OCI-M2 (cell line): ENCODE data around the gene FAM9A.

Experiments used
- DNase-seq: peaks from one replicate; lab custom pipeline; 2025; ENCODE audit not compliant: unreplicated experiment; lab: John Stamatoyannopoulos, UW

The FAM9A gene

DNA sequence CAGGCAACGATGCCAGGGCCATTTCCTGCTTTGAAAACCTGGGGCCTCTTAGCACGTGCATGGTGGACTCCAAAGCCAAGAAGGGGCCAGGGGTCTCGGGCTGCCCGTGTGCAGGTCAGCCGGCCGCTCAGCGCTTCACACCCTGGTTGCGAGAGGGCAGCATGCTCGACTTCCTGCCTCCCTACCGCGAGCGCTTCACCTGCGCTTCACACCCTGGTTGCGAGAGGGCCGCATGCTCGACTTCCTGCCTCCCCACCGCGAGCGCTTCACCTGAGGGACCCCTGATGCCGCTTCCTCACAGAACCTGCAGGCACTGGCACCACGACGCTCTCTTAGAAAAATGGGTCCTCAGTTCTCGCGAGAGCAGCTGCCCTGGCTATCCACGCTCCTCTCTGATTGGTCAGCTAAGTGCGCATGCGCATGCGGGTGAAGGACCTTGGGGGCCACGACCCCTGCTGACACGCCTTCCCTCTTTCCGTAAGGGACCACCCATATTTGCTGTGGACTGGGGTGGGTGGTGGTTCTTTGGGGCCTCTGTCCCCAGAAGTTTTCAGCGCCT lies at the start of gene FAM9A:
Gene FAM9A, minus strand, starts transcription at position 343 of the 559 bp plus-strand sequence. CDS start 1,212 bp downstream, outside the sequence.
- no peak for DNase-seq

DNA sequence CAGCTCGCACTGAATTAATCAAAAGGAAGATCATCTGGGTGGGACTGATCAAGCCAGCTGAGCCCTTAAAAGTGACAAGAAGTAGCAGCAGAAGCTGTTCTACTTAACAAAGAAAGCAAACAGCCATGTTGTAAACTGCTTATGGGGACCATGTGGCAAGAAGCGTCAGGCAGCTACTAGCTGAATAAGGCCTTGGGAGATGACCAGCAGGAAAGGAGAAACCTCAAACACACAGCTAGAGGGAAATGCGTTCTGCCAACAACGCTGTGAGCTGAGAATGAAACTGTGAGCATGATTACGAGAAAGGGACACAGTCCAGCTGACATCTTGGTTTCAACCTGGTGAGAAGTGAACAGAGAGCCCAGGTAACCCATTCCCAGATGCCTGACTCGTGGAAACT lies 49.3 kb upstream of the FAM9A start:
- DNase-seq, result no peak

DNA sequence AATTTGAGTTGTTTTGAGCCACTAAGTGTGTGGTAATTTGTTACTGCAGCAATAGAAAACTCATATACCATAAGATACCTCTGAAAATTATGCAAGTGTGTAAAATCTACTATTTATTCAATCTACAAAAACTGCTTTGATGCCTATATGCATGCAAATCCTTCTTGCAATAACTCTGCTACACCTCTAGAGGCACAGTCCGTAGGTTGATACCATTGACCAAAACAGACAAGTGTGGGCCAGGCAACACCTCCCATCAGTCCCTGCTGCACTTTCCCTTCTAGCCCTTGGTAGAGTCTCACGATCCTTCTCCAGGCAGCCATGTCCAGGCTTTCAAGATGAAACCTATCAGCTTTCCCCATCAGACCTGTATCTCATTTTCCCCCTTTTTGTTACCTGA lies 48.8 kb upstream of the FAM9A start:
- no peak for DNase-seq

DNA sequence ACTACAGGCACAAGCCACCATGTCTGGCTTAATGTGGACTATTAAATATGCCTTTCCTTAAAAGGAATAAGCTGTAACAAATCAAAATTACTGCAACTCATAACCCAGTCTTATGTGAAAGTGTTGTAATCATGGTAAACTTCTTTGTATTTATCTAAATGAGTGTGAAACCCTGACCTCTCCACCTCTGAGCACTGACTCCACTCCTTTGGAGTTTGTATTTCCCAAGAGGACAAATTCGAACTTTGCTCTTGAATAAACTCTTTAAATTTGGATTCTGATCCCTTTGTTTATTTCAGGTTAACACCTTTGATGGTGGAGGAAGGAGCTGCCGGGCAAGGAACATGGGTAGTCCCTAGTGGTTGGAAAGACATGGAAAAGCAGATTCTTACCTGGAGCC lies 48.3 kb upstream of the FAM9A start:
- no peak for DNase-seq

DNA sequence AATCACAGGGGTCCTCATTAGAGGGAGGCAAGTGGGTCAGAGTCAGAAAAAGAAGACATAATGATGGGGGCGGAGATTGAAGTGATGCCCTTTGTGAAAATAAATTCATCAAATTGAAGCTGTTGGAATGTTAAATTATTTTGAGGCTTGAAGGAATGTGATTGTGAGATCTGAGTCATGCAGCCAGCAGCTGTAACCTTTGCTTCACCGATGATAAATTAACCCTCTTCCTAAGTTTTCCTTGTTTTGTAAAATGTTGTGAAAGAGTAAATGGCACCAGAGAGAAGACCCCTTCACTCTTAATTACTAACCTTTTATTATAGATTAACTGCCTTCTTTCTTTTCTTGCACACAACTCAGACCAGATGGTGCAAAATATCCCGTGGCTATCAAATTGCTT lies 47.7 kb upstream of the FAM9A start:
- DNase-seq, result no peak

DNA sequence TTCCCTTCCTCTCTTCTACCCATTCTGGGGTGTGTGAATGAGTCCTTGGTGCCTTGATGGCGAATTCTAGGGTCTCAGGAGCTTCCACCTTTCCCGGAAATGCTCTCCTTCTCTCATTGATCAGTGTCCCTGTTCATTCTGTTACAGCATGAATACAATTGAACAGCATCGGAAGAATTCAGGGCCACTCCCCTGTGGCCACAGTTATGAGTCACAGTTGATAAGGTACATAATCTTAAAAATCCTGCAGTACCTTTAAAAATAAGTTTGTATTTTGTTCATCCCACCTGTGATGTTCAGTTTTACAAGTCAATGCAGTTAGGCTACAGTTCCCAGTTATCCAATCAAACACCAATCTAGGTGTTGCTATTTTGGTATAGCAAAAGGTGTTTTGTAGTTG lies 47.3 kb upstream of the FAM9A start:
- no peak for DNase-seq

DNA sequence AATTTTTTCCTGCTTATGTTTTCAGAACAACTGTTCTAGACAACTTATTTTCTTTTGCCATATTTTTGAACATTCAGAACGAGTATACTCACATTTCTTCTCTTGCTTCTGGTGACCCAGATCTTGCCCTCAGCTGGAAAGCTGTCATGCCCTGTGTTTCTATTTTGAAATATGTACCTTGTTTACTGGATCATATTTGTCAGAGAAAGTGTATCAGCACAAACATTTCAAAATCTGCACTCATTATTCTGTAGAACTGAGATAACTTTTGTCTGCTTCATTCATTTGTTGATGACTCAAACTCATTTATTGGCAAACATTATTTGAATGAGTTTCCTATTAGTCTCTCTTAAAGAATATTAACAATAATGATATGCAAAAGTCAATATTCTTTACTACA lies 46.2 kb upstream of the FAM9A start:
- no peak for DNase-seq

DNA sequence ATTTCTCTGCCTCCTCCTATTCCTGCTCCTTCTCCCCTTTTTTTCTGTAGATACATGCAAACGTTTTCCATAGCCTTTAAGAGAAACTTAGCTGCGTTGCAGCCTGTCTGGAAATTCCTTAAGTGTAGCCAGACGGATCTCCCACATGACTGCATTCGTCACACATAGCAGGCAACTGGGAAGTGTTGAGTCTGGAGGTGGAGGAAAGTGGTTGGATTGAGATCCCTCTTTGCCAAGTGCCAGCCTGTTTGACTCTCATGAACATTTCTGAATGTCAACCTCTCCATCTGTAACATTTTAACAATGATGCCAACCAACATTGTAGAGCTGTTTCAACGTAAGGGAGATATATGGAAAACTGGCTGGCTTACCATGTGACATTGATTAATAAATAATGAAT lies 45.1 kb upstream of the FAM9A start:
- no peak for DNase-seq

DNA sequence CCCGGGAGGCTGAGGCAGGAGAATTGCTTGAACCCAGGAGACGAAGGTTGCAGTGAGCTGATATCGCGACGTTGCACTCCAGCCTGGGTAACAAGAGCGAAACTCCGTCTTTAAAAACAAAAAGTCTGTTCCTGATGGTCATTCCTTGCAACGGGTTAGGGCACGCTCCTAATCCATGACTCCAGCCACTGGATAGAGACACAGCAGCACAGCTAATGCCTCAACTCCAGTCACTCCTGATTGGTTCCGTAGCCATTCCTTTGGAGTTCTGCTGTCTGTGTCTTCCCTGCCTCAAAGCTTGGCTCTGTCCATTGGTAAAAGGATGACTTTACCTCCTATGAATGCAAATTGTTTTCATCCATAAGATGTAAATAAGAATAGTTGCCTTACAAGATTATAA lies 44.3 kb upstream of the FAM9A start:
- DNase-seq, result no peak

DNA sequence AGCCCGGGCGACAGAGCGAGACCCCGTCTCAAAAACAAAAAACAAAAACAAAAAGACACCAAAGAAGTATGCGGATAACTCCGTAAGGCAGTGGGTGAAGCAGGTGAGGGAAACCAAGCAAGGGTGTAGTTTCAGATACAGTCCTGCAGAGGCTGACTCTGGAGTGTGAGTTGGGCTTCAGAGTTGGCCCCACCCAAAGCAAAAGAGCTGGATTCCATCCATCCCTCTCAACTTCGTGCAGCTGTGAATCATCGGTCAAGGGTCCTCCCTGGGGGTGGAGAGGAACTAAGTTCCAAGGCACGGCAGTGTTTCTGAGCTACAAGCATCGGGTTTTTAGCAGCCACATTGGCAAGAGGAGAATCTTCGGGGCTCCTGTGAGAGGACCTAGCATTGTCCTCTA lies 43.9 kb upstream of the FAM9A start:
- DNase-seq, result no peak

DNA sequence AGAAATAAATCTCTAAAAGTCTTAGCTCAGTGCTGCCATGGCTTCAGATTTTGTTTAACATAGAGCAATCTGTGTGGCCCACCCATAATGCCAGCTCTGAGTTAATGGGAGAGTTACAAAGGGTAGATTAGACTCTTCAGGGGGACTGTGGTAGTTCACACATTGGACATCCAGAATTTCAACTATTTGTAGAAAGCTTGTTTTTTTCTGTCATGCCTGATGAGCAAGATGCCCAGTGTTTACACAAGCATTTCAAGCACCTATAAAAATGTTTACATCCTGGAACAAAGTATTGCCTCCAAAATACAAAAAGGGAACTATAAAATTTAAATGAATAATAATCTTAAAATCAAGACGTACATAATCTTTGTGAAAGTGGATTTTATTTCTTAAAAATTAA lies 43.0 kb upstream of the FAM9A start:
- DNase-seq, result no peak

DNA sequence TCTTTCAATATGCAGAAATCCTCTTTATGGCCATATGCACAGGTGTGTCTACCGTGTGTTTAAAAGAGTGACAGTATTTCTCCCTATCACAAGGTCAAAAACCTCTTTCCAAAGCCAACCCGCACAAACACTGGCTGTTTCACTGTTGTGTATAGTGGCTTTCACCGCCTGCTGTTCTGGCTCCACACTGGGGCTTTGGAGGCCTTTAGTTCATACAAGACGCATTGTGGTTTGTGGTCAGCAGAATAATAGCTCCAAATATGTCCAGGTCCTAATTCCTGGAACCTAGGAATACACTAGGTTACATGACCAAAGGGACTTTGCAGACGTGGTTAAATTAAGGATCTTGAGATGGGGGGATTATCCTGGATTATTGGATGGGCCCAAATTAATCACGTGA lies 40.7 kb upstream of the FAM9A start:
- DNase-seq, result no peak

DNA sequence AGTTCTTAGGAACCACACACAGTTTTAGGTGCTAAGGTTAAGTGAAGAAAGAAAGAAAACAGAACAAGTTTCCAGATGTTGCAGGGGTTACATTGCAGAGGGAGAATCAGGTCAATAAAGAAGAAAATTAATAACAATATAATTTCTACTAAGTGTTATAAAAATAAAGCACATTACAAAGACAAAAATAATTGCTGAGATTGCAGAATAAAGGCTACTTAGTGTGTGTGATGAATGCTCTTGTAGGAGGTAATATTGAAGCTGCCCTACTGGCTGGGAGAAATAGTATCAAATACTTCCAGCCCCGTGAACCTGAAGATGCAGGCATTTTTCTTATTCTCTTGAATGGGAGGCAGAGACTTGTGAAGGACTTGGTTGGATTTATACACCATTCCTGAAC lies 33.2 kb upstream of the FAM9A start:
- no peak for DNase-seq

DNA sequence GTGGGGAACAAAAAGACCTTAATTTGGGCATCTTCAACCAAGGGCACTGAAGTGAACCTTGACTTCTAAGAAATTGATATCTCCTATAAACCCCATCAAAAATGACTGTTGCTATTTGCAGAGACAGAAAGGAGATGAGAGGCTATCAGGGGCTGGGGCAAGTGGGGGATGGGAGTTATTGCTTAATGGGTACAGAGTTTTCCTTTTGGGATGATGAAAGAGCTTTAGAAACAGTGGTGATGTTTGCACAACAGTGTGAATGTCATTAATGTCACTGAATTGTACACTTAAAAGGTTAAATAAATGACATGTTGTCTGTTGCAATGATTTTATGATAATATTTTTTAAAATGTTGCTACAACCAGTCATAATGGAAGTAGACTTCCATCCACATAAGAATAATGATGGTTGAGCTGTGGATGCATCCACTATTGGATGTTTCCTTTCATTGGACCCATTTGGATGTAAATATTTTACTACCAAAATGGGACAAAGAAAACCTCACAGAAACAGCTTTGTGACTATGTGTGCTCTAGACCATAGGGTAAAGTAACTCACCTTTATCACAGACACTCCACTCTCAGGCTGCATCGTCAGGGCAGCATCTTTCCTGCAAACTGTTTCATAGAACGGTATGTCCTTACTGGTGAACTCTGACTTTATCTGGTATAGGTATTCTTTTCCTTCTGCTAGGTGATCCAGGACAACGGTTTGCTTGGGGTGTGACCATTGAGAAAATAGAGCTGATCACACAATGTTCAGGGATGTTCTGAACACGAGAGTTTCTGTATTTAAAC lies 31.6 kb upstream of the FAM9A start:
- no peak for DNase-seq

DNA sequence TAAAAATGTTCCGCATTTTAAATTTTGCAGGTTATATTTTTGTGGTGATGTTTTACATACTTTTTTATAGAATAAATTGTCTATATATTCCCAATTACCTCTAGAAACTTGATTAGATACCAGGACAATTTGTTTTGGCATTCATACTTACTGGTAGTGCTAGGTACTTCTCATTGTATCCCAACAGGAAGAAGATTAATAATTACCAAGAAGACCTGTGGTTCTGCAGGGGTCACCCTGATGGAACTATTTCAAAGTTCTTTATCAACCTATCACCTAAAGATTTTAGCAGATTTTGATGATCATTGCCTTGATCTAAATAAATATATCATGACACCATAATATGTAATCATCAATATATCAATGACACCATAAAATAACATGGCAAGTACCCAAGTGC lies 22.5 kb upstream of the FAM9A start:
- no peak for DNase-seq

DNA sequence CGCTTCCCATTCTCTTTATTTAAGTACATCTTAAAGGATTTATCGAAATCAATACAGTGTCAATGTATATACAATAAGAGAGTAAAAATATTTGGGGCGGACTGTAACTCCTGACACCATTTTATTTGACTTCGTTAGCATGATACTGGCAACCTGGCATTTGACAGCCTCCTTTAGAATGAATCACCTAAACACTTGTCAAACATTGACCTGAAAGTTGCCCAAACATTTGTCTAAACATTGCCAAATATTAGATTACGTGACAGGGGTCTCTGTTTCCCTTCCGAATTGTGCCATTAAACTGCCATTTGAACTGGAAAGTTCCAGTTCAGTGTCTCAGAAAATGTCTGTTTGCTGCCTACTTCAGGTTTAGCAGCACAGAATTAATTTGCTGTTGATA lies 20.8 kb upstream of the FAM9A start:
- DNase-seq, result no peak

DNA sequence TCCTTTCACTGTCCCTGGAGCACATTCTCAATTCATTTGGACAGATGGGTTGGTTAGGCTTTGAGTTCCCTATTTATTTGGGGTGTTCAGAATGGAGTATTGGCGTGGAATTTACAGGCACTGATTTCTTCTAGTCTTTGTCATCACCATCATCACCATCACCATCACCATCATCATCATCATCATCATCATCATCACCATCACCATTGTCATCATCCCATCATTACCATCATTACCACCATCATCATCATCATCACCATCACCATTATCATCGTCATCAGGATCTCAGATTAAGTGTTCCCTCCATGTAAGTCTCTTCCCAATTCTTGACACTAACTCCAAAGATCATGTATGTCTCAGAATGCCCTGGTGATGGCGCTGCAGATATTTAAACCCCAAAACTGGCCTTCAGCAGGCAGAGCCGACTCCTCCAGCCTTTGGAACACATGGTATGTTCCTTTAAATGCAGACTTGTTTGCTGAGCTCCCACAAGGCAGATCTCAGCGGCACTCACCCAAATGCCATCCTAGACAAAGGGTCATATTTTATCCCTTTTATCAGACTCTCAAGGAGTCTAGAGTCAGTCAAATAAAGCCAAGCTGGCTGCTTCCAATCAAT lies 19.8 kb upstream of the FAM9A start:
- DNase-seq, result no peak

DNA sequence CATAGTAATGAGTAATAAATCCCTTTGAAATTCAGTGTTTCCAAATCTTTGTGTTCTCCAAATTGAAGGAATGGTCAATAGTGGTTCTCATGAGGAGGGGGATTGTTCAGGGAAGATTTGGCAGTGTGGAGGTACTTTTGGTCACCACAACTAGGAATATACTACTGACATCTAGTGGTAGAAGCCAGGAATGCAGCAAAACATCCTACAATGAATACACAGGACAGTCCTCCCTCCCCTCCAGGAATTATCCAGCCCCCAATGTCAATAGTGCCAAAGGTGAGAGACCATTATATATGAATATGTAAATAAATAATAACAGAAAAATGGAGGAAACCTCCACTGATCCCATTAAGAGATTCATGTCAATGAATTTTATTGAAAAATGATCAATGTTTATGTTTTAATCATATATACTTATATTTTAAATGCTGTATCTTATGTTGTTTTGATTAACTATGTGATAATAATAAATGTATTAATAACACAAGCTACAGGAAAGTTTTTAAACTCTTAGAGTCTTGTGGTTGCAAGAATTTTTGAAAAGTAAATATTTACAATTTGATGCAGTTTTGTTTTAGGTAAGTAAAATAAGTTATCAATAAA lies 14.4 kb upstream of the FAM9A start:
- DNase-seq, result no peak

DNA sequence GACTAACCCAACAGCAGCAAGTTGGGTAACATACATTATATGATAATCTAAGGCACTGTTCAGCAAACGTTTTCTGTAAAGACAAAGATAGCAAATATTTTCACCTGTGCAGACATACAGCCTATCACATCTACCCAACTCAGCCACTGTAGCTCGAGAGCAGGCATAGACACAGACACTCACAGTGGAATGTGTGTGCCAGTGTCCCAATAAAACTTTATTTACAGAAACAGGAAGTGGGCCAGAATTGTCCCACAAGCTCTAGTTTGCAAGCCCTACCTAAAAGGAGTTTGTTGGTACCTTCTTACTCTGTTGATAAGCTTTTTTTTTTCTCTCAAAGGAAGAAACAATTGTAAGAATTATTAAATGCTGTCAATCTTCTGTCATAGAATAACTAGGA lies 11.9 kb upstream of the FAM9A start:
- no peak for DNase-seq

DNA sequence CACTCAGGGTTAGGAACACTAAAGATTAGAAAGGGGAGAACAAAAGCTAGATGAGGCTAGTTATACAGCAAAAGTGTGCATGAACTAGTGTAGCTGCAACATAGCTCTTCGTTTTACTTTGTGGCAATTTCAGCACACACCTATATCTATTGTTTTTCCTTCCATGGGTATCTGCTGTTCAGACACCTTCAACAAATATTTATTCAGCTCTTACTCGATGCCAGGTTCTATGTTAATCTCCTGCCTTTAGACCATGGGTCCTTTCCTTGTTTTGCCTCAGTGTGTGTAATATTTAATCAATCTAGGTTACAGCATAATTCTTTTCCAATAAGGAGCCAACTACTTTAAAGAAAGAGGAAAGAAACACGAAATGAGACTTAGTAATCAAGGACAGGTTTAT lies 10.4 kb upstream of the FAM9A start:
- no peak for DNase-seq

DNA sequence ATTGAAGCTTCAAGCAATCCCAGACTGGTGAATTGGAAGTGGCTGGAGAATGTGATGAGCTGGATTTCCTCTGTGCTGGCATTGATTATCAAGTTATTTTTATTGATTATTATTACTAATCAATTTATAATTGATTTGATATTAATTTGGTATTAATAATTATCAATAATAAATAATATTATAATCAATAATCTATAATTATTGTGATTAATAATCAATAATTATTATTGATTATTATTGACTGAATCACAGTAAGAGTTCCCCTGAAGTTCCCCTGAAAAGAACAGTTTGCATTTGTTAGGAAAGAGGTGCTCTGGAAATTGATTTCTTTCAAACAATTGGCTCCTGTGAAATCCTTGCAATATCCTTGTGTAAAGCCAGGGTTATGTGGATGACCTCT lies 7.5 kb upstream of the FAM9A start:
- no peak for DNase-seq

DNA sequence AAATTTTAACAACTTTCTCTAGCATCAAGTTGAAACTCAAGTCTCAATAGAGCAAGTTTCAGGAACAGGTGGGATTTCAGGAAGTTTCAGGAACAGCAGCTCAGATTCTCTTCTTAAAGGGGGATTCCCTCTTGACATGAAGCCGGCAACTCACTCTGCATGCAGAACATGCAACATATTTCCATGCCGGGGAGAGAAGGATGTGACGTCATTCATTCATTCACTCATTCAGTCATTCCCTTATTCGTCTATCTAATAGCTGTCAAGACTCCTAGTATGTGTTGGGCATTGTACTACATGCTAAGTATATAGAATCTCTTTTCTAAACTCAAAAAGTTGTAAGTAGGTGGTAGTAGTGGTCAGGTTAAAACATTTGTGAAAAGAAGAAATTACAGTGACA lies 4.8 kb upstream of the FAM9A start:
- no peak for DNase-seq
